ENCODE data around the gene PXN.
"Not testable (repeated sequence)": the region's sequence is repeated elsewhere in the genome, so short reads cannot be mapped to it uniquely, and the experiment has no call there.

Gene PXN

GRCh38 chr12:120209851-120210250, 55.7 kb downstream of the PXN start:
- no peak for DNase-seq (ENCODE audit: low read depth in 2 of 2)

- no peak for DNase-seq (ENCODE audit: low read depth in 2 of 2)
Measured at GRCh38 chr12:120207227-120207626, 58.3 kb downstream of the PXN start.

GRCh38 chr12:120206781-120207180, 58.7 kb downstream of the PXN start:
- not testable (repeated sequence) for DNase-seq (ENCODE audit: low read depth in 2 of 2)

- no peak for DNase-seq (ENCODE audit: low read depth in 2 of 2)
Measured at GRCh38 chr12:120206228-120206627, 59.3 kb downstream of the PXN start.

GRCh38 chr12:120204171-120204570, 61.4 kb downstream of the PXN start:
- DNase-seq (ENCODE audit: low read depth in 2 of 2), result no peak

- no peak for DNase-seq (ENCODE audit: low read depth in 2 of 2)
Measured at GRCh38 chr12:120200364-120200800, 65.1 kb downstream of the PXN start.

GRCh38 chr12:120199595-120200306, 65.8 kb downstream of the PXN start:
- DNase-seq (ENCODE audit: low read depth in 2 of 2), result no peak

- DNase-seq (ENCODE audit: low read depth in 2 of 2), result no peak
Measured at GRCh38 chr12:120199025-120199424, 66.5 kb downstream of the PXN start.

GRCh38 chr12:120197542-120197887, 68.0 kb downstream of the PXN start:
- DNase-seq (ENCODE audit: low read depth in 2 of 2), result no peak

- DNase-seq (ENCODE audit: low read depth in 2 of 2), result not testable (repeated sequence)
Measured at GRCh38 chr12:120196817-120197541, 68.6 kb downstream of the PXN start.

GRCh38 chr12:120196363-120196762, 69.2 kb downstream of the PXN start:
- DNase-seq (ENCODE audit: low read depth in 2 of 2), result no peak

- peak; percentile 52 to 55 for DNase-seq (ENCODE audit: low read depth in 2 of 2)
Measured at GRCh38 chr12:120194534-120195395, 70.8 kb downstream of the PXN start, which contains the start of gene GCN1. GCN1 (minus strand) TSS chr12:120194715; CDS start chr12:120194697, 18 bp downstream.

GRCh38 chr12:120194226-120194533, 71.3 kb downstream of the PXN start:
- no peak for DNase-seq (ENCODE audit: low read depth in 2 of 2)

- not testable (repeated sequence) for DNase-seq (ENCODE audit: low read depth in 2 of 2)
Measured at GRCh38 chr12:120193286-120193685, 72.2 kb downstream of the PXN start.

GRCh38 chr12:120190985-120191480, 74.5 kb downstream of the PXN start:
- DNase-seq (ENCODE audit: low read depth in 2 of 2), result no peak

- DNase-seq (ENCODE audit: low read depth in 2 of 2), result no peak
Measured at GRCh38 chr12:120190386-120190785, 75.1 kb downstream of the PXN start.

- no peak for DNase-seq (ENCODE audit: low read depth in 2 of 2)
Measured at GRCh38 chr12:120186654-120187053, 78.9 kb downstream of the PXN start.

- no peak for DNase-seq (ENCODE audit: low read depth in 2 of 2)
Measured at GRCh38 chr12:120183211-120183631, 82.3 kb downstream of the PXN start.

GRCh38 chr12:120181991-120182631, 83.4 kb downstream of the PXN start:
- DNase-seq (ENCODE audit: low read depth in 2 of 2), result no peak

GRCh38 chr12:120180975-120181374, 84.6 kb downstream of the PXN start:
- DNase-seq (ENCODE audit: low read depth in 2 of 2), result no peak

- DNase-seq (ENCODE audit: low read depth in 2 of 2), result no peak
Measured at GRCh38 chr12:120175537-120175936, 90.0 kb downstream of the PXN start.

- DNase-seq (ENCODE audit: low read depth in 2 of 2), result no peak
Measured at GRCh38 chr12:120175062-120175461, 90.5 kb downstream of the PXN start.

All from fibroblast of skin of left quadriceps (primary cell).